ENCODE data around the gene PIEZO2.

The PIEZO2 gene

DNA sequence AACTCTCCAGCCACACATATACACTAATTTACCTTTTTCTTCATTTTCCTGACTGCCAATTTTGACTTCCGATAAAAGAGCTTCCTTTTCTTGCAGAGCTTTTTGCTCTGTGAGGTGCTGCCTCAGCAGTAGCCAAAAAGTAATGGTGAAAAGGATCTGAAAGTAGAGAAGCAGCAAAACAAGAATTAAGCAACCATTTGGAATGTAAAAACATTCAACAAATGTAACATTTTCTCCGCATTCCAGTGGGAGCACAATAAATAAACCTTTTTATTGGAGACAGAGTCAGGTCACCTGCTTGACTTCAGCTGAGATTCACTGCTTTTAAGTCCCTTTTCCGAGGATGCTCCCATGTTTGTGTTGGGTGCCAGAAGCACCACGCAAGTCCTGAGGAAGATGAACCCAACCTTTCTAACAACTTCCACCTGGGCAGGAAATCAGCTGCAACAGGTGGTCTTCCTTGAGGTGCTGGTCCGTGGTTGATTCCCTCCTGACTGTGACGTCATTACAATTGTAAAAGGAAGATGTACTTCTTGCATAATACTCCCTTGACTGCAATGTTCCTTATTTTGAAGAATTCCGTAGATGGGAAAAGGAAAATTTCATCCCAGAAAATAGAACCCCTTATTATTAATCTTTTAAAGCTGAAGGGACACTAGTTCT, 358.1 kb downstream of the PIEZO2 start:
- no peak for DNase-seq (ENCODE audit: low spot score)

DNA sequence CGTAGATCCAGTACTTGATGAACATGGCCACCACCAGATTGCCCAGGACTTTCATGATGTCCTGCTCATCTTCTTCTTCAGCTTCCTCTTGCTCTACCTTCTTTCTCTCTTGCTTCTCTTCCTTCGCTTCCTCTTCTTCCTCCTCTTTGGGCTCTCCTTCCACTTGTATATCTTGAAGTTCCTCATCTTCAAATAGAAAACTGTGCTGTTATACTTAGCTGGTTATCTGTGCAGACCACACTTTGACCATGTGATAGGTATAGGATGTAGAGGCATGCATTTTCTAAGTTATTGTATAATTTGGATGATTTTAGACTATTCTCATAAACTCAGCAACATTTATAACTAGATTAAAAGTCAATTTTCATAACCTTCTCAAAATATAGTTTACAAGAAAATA, 360.2 kb downstream of the PIEZO2 start:
- DNase-seq (ENCODE audit: low spot score), result no peak

DNA sequence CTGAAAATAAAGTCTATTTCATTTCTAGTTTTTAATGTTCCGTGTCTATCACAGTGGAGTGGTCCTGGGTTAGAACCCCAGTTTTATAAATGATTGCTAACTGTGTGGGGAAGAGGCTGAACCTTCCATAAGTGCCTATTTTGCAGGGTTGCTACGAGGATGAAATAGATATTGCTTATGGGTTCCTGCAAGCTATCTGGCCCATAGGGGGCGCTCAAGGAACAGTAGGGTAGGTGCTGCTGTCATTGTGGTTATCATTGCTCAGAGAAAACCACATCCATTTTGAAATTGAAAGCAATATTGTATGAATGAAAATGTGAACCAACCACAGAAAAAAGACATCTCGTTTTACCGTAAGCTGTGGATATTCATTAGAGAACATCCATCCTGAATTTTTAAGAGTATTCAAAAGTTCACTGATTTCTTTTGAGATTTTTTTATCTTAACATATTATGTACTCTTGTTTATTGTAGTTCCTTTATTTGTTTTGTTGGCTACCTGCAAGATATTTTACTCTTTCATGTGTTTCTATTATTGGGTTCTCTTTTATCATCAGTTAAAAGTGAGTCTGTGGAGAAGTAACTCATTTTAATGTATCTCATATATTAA, 362.0 kb downstream of the PIEZO2 start:
- peak; percentile 86 for DNase-seq (ENCODE audit: low spot score)

DNA sequence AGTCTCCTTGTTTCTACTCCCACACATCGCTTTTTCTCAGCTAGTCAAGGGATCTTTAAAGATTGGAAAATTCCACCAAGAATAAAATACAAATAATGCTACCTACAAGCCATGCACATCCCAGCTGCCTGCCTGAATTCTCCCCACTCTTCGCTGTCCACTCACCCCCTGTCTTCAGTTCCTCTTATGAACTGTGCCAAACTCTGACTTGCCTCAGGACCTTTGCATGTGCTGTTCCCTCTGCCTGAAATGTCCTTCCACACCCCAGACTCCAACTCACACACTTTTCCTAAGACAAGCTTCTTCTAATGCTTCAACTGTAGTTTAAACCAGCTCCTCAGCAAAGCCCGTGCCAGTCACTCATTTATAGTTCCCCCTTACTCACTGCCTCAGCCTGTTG, 363.6 kb downstream of the PIEZO2 start:
- DNase-seq (ENCODE audit: low spot score), result no peak

DNA sequence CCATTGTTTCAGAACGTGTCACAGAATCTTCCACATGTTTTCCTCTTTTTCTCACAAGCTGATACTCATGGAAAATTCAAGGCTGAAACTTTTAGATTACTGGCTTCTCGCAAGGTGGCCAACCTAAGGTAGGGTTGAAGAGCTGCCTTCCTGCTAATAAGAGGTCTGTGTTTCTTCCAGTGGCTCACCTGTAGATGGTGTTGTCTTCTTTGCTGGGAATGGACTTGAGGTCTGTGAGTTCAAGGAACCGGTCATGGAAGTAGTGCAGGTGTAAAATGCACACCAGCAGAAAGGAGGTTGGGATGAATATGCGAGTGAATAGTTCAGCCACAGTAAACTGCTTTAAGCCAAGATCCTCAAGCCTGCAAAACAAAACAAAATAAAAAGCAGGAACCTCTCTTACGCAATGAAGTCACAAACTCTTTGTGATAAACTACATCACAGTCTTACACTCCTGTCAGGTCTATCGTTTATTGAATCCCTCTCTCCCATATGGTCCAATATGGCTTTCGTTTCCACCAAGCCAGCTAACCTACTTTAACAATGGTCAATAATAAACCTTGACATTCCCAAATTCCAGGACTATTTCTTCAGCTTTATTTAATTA, 364.7 kb downstream of the PIEZO2 start:
- no peak for DNase-seq (ENCODE audit: low spot score)

DNA sequence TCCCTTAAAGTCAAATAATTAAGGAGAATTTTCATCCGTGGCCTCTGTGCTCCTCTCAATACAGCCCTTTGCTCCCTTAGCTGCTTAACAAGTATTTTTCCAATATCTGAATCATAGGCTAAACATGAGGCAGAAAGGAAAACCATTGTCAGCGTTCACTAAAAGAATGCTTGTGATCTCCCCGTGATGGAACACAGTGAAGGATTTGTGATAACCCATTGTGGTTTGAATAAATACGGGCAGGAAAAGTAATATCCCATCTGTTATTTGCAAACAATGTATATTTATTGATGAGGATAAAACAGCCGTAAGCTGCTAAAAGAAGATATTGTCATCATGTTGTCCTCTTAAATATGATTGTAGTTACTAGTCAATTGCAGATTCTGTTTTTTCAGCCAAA, 365.4 kb downstream of the PIEZO2 start:
- no peak for DNase-seq (ENCODE audit: low spot score)

DNA sequence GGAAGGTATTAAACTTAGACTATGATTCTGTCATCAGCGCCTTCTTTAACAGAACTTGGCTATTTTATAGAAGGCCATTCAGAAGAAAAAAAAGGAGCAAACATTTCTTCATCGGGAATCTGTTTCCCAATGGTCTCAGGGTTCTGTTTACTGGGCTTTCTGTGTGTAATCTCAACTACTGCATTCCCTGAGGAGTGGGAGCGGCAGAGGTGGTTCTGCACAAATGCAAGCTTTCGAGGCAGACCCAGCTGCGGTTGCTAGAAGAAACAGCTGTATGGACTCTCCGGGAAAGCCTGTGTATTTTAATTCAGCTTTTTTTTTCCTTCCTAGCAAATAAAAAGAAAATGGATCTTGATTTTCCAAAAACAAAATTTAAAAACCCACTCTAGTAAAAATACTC, 372.9 kb downstream of the PIEZO2 start:
- no peak for DNase-seq (ENCODE audit: low spot score)

DNA sequence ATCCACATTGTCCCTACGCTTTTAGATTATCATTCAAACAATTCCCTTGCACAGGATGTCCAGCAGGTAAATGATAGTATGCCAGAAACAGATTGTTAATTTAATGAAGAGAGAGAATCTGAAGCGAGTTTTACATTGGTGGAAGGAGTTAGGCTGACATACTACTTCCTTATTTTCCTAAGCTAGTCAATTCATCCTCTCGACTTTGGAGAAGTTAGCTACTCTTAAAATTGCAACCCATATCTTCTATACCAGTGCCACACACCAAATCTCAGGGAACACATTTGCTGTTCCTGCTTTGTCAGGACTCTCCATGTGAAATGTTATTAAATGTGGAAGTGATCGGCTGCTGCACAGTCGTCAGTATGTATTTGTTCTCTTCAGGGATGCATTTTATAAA, 374.3 kb downstream of the PIEZO2 start:
- no peak for DNase-seq (ENCODE audit: low spot score)

DNA sequence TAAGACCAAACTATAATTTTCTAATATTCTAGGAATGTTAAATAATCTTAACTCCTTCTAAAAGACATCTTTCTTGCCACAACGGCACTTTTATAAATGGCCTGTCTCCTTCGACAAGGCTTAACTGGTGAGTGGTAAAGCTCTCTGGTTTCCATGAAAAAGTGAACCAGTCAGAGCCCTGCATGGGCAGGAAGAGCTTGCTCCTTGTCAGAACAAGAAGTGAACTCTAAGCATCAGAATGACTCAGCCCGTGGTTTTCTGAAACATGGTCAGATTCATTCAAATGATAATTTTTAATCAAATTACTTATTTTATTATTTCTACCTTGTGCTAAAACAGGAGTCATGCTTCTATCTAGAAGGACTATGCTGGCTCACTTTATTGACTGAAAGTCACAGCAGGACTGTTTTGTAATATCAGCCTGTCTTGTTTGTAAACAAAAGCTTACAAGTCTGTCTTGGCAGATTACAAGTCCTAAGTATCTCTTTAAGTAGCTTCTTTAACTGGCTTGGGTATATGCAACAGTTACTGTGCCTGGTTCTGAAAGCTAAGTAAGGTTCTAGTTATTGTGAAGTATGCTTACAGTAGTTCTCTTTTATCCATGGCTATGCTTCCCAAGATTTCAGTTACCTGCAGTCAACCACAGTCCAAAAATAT, 378.2 kb downstream of the PIEZO2 start:
- peak; percentile 24 for DNase-seq (ENCODE audit: low spot score)

DNA sequence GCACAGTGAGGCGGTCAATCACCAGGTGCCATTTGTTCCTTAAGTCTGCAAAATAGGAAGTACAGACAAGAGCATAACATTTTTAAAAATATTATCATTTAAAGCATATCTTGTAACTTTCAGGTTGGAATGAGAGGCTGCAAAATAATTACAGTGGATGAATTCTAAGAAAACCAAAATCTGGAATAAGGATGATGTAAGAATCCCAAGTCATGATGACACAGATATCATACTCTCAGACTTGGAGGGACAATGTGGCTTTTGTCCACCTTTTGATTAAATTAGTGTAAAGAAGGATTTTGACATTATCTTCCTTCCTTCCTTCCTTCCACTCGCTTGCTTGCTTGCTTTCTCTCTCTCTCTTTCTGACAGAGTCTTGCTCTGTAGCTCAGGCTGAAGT, 379.1 kb downstream of the PIEZO2 start:
- DNase-seq (ENCODE audit: low spot score), result no peak

DNA sequence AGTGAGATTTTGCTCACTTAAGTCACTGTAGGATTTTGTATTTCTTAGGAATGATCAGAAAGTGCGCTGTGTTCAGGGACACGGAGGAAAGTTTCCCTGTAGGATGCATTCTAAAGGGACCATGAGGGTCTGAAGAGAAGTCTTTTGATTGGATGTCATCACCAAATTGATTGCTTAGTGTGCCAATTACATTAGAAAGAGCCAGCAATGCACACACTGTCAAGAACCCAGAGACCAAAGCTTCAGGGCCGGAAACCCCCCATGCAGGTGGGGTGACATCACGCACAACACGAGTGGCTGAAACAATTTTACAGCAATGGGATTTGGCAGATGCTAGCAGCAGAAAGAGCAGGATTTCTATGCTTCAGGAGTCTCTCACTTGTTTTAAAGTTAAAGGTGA, 381.1 kb downstream of the PIEZO2 start:
- no peak for DNase-seq (ENCODE audit: low spot score)

DNA sequence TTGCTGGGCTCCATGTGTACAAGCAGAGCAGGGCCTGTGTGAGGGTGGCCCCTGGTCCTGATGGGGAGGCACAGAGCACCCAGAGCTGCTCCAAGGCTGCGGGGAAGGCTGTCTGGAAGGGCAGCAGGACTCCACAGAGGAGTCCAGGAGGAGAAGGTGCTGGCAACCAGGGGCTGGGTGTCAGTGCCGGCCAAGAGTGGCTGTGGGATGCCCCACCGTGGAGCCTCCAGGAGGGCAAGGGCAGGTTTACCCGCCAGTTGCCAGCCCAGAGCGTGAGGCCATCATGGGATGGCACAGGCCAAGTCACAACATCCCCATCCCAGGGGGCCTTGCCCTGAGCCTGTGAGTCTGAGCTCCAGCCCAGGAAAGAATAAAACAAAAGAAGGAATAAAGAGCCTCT, 381.7 kb downstream of the PIEZO2 start:
- DNase-seq (ENCODE audit: low spot score), result no peak

DNA sequence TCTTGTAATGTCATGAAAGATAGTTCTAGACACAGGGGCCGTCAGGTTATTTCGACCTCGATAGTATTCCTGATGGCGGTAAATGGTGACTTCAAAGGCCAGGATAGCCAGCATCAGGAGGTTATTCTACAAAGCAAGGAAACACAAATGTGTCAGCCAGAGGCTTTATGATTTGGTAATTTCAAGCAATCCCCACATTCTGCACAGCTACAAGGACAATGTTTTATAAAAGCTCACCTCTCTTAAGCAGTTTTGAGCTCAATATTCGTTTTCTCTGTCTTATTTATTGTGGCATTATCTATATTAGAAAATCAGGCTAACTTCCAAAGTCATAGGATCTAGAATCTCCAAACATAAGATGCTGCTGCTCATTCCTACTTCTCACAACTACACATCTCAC, 388.4 kb downstream of the PIEZO2 start:
- DNase-seq (ENCODE audit: low spot score), result no peak

DNA sequence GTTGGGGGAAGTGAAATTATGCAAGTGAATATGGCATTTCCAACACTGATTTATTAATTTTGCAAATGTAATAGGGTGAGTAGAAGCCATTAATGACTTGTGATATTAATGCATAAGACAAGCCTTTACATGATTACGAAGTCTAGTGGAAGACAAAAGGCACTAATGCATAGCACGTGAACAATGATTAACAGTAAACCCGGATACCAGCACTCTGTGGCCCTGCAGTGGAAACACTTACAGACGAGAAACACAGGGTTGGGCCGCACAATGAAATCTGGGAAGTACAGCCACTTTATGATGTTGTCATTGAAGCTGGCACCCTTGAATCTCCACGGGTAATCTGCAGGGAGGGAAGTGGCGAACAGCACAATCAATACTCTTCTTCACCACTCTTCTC, 390.1 kb downstream of the PIEZO2 start:
- no peak for DNase-seq (ENCODE audit: low spot score)

DNA sequence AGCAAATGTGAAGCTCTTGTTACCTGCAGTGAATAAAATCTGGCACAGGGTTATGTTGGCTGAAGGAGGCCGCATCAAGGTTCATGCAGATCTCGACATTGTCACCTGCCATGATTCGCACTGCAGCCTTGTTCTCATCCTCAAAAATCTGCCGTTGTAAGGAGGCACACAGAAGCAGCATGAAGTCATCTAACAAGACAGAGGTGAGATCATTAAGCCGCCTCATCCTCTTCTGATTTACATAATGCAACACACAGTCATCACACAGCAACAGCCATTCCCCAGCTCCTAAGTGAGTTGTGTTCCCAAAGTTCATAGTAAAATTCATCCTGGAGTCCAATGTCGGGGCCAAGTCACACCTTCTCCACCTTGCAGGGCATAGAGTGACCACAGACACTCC, 391.4 kb downstream of the PIEZO2 start:
- no peak for DNase-seq (ENCODE audit: low spot score)

DNA sequence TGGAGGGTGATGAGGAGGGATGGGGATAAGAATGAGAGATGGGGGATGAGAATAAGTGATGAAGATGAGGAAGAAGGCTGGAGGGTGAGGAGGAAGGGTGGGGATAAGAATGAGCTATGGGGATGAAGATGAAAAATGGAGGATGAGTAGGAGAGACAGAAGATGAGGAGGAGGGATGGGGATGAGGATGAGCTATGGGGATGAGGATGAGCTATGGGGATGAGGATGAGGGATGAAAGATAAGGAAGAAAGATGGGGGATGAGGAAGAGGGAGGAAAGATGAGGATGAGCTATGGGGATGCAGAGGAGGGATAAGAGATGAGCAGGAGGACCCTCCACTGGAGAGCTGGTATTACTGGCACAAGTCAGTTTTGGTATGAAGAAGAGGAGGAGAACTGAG, 392.0 kb downstream of the PIEZO2 start:
- no peak for DNase-seq (ENCODE audit: low spot score)

DNA sequence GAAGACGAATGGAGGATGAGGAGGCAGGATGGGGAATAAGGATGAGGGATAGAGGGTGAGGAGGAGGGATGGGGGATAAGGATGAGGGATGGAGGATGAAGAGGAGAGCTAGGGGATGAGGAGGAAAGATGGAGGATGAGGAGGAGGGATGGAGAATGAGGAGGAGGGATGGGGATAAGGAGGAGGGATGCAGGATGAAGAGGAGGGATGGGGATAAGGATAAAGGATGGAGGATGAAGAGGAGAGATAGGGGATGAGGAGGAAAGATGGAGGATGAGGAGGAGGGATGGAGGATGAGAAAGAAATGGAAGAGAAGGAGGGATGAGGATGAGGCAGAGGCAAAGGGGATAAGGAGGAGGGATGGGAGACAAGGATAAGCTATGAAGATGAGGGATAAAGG, 393.5 kb downstream of the PIEZO2 start:
- DNase-seq (ENCODE audit: low spot score), result no peak

DNA sequence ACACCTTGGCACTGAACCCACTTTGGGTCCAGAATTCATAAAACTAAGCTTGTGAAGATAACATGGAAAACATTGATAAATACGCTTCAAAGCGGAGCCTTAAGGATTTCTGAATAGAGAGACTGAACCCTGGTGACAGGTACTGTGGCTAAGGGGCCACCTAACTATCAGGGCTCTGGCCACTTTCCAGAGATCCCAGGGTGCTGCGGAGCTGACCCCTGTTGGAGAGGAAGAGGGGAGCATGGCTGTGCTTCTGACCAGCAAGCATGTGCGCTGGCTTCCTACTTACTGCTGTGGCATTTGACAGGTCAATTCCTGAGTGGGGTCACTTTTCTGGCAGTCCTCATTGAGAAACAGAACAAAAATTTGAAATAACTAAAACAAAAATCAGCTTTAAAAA, 395.2 kb downstream of the PIEZO2 start:
- DNase-seq (ENCODE audit: low spot score), result no peak

DNA sequence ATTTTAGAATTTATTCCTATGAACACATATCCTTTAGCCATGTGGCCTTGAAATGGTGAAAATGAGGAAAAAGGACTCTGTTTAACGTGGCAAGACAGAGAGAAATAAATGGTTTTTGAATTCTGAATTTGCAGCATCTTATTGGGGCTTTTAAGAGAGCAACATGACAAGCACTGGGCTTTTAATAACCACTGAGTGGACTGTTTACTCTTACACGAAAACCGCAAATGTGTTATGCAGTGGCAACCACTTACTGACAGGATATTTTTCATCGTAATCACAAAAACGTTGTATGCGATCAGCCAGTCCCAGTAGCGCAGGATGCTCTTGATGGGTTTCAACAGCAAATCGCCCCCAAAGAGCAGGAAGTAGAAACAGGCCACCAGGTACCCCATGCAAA, 397.0 kb downstream of the PIEZO2 start:
- DNase-seq (ENCODE audit: low spot score), result no peak

DNA sequence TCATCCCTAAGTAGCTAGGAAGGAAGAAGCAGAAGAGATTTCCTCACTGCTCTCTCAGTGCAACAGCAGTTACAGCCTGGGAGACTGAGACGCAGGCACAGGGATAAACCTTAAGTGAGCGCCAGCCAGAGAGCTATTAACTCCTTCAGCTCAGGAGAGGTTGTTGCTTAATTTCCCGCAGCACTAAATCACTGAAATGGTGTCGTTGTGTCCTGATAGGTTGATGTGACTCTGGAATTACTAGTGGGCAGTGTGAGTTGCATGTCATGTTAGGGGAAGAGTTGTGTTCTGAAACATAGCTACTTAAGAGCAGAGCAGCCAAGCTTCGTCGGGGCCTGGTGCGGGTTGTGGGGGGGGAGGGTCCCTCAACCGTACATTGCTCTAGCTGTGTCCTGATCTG, 397.7 kb downstream of the PIEZO2 start:
- no peak for DNase-seq (ENCODE audit: low spot score)

DNA sequence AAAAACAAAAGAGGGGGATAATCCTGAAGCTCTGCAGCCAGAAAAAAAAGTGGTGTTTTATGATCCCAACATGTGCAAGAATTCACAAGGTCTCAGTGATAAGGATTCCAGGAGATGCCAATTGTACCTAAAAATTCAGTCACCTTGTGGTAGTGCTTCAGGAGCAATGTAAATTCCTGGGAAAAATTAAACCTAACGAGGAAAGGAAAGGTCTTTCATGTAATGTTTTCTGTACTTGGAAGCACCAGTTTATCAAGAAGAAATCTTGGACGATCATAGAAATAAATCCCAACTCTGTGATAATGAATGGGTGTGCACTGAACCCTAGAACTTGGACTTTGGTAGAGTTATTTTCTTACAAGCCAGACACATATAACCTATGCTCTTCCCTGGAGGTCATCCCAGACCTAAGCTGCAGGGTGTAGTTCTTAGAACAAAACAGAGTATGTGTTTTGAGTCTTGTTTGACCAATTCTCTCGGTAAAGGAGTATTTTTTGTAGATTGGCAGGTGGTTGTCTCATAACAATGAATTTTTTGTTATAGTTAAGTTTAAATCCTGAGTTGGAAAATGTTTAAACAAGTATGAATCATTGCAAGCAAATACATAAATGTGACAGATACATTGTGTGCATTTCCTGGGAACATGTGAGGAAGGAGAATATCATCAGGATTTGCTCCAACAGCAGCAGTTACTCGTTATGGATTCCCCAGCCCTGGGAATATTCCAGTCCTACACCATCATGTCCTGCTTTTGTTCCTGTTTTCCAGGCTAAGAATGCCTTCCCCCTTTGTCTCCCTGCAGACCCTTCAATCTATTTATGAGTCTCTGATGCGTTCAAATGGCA, 399.0 kb downstream of the PIEZO2 start:
- DNase-seq (ENCODE audit: low spot score), result peak; percentile 75

DNA sequence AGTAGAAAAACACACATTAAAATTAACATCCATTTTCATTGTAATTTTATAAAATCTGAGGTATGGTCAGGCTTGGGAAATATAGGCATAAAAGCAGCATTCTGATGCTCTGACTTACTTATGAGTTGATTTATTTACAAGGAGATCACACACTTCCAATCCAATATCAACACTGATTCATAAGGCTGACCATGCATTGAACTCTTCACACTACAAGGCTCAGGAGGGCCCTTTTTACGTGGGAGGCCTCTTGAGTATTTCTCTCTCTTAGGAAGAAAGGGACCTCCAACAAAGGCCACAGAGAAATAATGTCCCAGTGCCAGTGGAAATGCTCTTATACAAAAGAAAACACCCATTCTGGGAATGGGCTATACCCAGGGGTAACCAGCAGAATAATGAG, 400.7 kb downstream of the PIEZO2 start:
- no peak for DNase-seq (ENCODE audit: low spot score)
